ENCODE measurements around the gene RUNX2.

The RUNX2 gene

GRCh38 chr6:45684476-45684875 is 356.3 kb downstream of the RUNX2 start:
- TF ChIP-seq GATA1 (IDR thresholded peaks at IDR 0.05; ENCODE audit: low read depth, low read length), result no peak
- no peak for TF ChIP-seq POLR2A (IDR thresholded peaks at IDR 0.05; ENCODE audit: low read length)
- no peak for DNase-seq

GRCh38 chr6:45685076-45685475 is 356.9 kb downstream of the RUNX2 start:
- TF ChIP-seq POLR2A (IDR thresholded peaks at IDR 0.05; ENCODE audit: low read length), result no peak
- no peak for TF ChIP-seq GATA1 (IDR thresholded peaks at IDR 0.05; ENCODE audit: low read depth, low read length)
- DNase-seq, result no peak

- DNase-seq, result no peak
- no peak for TF ChIP-seq POLR2A (IDR thresholded peaks at IDR 0.05; ENCODE audit: low read length)
Observed at GRCh38 chr6:45686841-45687569, 358.9 kb downstream of the RUNX2 start.

- TF ChIP-seq POLR2A (IDR thresholded peaks at IDR 0.05; ENCODE audit: low read length), result no peak
- no peak for TF ChIP-seq GATA1 (IDR thresholded peaks at IDR 0.05; ENCODE audit: low read depth, low read length)
- DNase-seq, result no peak
Observed at GRCh38 chr6:45687570-45687969, 359.4 kb downstream of the RUNX2 start.

- TF ChIP-seq POLR2A (IDR thresholded peaks at IDR 0.05; ENCODE audit: low read length), result no peak
- TF ChIP-seq GATA1 (IDR thresholded peaks at IDR 0.05; ENCODE audit: low read depth, low read length), result no peak
- DNase-seq, result no peak
Observed at GRCh38 chr6:45688180-45688579, 360.1 kb downstream of the RUNX2 start.

- DNase-seq, result no peak
- no peak for TF ChIP-seq POLR2A (IDR thresholded peaks at IDR 0.05; ENCODE audit: low read length)
- TF ChIP-seq GATA1 (IDR thresholded peaks at IDR 0.05; ENCODE audit: low read depth, low read length), result no peak
Observed at GRCh38 chr6:45689926-45690615, 361.9 kb downstream of the RUNX2 start.

GRCh38 chr6:45690846-45691245 is 362.7 kb downstream of the RUNX2 start:
- no peak for DNase-seq

GRCh38 chr6:45691426-45691825 is 363.3 kb downstream of the RUNX2 start:
- DNase-seq, result no peak
- TF ChIP-seq POLR2A (IDR thresholded peaks at IDR 0.05; ENCODE audit: low read length) (no peak), GATA1 (IDR thresholded peaks at IDR 0.05; ENCODE audit: low read depth, low read length) (no peak)

More at GRCh38 chr6:45690846-45691245, 362.7 kb downstream of the RUNX2 start:
- TF ChIP-seq GATA1 (IDR thresholded peaks at IDR 0.05; ENCODE audit: low read depth, low read length), result no peak
- TF ChIP-seq POLR2A (IDR thresholded peaks at IDR 0.05; ENCODE audit: low read length), result no peak

GRCh38 chr6:45692021-45692420 is 363.9 kb downstream of the RUNX2 start:
- no peak for DNase-seq
- TF ChIP-seq GATA1 (IDR thresholded peaks at IDR 0.05; ENCODE audit: low read depth, low read length) (no peak), POLR2A (IDR thresholded peaks at IDR 0.05; ENCODE audit: low read length) (no peak)

GRCh38 chr6:45696738-45697137 is 368.6 kb downstream of the RUNX2 start:
- no peak for TF ChIP-seq POLR2A (IDR thresholded peaks at IDR 0.05; ENCODE audit: low read length)
- no peak for TF ChIP-seq GATA1 (IDR thresholded peaks at IDR 0.05; ENCODE audit: low read depth, low read length)
- no peak for DNase-seq

- DNase-seq, result no peak
- TF ChIP-seq GATA1 (IDR thresholded peaks at IDR 0.05; ENCODE audit: low read depth, low read length), result no peak
- TF ChIP-seq POLR2A (IDR thresholded peaks at IDR 0.05; ENCODE audit: low read length), result no peak
Observed at GRCh38 chr6:45697605-45698004, 369.5 kb downstream of the RUNX2 start.

GRCh38 chr6:45698046-45698445 is 369.9 kb downstream of the RUNX2 start:
- TF ChIP-seq POLR2A (IDR thresholded peaks at IDR 0.05; ENCODE audit: low read length) (no peak), GATA1 (IDR thresholded peaks at IDR 0.05; ENCODE audit: low read depth, low read length) (no peak)
- no peak for DNase-seq

GRCh38 chr6:45699663-45700062 is 371.5 kb downstream of the RUNX2 start:
- DNase-seq, result no peak
- TF ChIP-seq POLR2A (IDR thresholded peaks at IDR 0.05; ENCODE audit: low read length) (no peak), GATA1 (IDR thresholded peaks at IDR 0.05; ENCODE audit: low read depth, low read length) (no peak)

- DNase-seq, result no peak
- no peak for TF ChIP-seq POLR2A (IDR thresholded peaks at IDR 0.05; ENCODE audit: low read length)
- TF ChIP-seq GATA1 (IDR thresholded peaks at IDR 0.05; ENCODE audit: low read depth, low read length), result no peak
Observed at GRCh38 chr6:45702849-45703739, 375.0 kb downstream of the RUNX2 start.

Measured in erythroblast (primary cell).